Jurkat, Clone E6-1 (cell line): ENCODE measurements around the gene HEXIM1.
"Not testable (repeated sequence)": the region's sequence is repeated elsewhere in the genome, so short reads cannot be mapped to it uniquely, and the experiment has no call there.

Experiments
- DNase-seq: peaks from one replicate; pipeline ENCODE4 v3.0.0-alpha.2; 2011; ENCODE audit warnings: low read depth, low spot score
- H3K4me3 ChIP-seq: 2 replicates; pipeline ENCODE4 v1.5.1; 2011; ENCODE audit warnings: mild to moderate bottlenecking, low read length, control low read depth, moderate library complexity

Gene HEXIM1

DNA sequence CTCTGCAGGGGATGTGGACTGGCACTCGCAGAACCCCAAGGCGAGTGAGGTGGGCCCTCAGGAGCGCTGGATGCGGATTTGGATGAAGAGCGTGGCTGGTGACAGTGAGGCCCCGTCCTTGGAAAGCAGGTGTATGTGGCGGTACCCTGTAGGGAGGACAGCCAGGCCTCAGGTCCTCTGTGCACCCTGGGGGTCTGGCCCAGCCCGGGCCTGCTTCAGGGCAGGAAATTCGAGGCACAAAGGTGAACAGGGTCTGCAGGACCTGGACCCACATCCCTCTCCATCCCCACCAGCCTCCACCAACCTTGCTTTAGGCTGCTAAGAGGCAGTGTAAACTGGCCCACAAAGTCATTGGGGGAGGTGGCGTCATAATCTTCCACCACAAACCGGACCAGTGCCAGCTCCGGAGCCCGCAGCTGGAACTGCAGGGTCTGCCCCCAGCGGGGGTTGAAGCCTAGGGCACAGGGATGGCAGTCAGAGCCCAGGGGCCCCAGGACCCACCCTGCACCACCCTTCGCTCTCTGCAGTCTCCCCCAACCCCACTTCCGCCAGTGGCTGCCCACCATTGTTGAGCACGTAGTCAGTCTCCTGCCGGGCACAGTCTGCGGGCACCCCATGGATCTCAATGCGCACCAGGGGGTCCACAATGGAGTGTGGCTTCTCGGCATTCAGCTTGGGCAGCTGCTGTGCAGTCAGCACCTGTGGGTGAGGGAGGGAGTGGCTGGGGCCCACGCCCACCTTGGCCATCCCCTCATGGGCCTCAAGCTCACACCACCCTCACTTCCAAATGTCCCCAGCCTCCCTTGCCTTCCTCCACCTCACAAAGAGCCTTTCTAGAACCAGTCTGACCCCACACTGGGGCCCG is 35.5 kb upstream of the HEXIM1 start:
- DNase-seq: no peak
- H3K4me3 ChIP-seq: no peak overlapping the region

DNA sequence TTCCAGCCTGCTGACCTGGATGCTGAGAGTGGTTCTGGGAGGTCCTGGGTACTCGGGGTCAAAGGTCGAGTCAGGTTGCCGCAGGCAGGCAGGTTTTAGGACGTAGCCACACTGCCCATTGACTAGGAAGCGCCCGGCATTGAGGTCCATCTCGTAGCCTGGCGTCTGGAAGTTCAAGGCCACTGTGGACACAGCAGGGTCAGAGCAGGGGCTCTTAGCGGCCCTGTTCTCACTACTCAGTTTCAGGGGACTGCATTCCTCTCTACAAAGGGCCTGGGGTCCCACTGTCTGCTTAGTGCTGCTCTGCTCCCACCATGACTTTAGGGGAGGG is 34.9 kb upstream of the HEXIM1 start:
- DNase-seq: no peak
- H3K4me3 ChIP-seq: no peak overlapping the region

DNA sequence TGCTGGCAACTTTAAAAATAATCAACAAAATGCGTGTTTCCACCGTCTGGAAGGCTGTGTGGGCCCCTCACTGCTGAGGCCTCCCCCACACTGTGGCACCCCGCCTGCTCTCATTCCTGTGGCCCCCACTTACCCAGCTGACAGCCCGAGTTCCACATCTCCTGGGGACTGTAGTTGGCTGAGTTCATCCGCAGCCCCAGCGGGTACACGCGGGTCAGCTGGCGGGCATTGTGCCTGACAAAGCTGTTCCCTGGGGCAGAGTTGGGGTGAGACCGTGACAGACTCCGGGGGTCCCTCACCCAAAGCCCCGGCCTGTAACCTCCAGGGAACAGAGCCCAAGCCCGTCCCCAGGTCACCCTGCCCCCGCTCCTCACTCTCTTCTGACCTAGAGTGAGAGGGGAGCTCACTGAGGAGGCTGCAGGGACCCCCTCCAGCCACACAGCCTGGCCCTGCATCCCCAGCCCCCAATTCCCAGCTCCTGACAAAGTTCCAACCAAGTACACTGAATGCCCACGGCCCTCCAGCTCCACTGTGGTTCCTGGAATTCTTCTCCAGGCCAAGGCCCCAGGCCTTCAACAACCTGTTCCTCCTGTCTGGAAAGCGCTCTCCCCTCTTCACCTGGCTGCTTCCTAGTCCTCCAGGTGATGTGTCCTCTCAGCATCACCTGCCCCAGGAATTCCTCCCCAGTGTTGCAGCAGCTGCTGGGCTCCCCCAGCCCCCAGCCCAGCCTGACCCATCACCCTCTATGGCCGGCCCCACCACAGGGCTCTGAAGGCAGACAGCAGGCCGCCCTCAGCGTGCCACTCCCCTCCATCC is 34.0 kb upstream of the HEXIM1 start:
- no peak for DNase-seq
- H3K4me3 ChIP-seq: no peak overlapping the region

DNA sequence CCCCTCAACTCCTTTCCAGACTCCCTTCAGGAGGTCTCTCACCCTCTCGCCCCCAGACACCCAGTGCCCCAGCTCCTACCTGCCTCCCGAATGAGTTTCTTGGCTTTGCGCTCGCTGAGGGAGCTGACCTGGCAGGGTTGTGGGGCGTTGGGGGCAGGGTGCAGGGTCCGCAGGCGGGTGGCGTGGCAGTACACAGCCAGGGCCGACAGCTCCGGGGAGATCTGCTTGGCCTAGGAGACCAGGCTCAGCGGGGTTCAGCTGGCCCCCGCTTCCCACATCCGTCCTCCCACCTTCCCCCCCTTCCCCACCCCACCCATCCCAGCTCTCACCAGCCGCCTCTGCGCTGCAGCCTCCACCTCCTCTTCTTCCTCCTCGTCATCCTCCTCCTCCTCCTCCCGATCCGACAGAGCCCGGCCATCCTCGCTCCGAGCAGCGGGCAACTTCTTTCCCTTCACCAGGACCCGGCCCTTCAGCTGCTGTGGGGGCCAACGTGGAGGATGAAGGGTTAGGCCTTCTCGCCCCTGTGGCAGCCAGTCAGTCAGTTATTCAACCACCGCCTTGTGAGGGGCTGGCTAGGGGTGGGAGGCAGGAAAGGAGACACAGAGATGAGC is 33.2 kb upstream of the HEXIM1 start:
- no peak for DNase-seq
- H3K4me3 ChIP-seq: no peak overlapping the region

DNA sequence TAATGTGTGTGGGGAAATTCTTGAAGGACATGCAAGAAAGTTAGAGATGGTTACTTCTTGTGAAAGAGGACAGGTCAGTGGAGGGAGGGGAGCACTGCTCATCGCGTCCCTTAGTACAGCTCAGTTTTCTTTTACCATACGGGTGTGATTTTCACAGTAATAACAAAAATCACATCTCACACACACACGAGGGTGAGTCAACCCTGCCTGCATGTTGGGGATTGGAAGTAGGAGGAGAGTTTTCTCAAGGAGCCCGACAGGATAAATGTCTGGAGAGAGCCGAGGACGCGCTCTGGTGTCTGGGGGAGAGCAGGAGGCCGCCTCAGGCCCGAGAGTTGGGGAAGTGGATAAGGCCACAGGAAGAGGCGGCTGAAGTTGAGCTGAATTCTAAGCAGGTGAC is 32.4 kb upstream of the HEXIM1 start:
- no peak for DNase-seq
- no peak overlapping the region for H3K4me3 ChIP-seq

DNA sequence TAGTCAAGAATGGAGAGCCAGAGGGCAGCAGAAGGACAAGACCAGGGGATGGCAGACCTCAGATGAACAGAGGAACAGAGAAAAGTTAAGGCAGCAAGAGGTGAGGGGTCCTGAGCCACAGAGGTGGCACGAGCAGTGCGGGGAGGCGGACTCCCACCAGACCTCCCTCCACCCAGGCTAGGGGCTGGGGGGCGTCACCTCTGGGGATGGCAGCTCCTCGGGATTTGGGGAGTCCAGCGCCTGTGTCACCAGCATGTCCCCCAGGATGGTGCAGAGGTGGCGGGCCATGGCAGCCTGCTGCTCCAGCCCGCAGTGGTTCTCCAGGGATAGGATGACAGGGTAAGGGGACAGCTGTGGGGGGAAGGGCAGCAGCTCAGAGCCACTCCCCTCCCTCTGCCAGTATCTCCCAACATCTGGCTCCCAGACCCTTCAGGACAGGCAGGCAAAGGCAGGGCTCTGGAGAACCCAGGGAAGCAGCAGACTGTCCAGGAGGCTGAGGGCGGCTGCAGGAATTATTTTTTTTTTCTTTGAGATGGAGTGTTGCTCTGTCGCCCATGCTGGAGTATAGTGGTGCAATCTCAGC is 31.8 kb upstream of the HEXIM1 start:
- no peak for DNase-seq
- no peak overlapping the region for H3K4me3 ChIP-seq

DNA sequence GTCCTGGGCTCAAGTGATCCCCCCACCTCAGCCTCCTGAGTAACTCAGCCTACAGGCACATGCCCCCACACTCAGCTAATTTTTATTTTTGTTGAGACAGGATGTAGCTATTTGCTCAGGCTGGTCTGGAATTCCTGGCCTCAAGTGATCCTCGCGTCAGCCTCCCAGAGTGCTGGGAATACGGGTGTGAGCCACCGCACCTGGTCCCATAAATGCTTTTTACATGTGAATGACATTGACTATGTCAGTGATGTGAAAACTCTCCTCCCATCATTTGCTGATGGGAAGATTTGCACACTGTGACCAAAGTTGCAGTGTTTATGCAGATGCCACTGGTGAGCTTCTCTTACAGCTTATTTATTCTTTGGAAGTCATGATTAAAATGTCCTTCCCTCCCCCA is 30.9 kb upstream of the HEXIM1 start:
- H3K4me3 ChIP-seq: no peak overlapping the region
- no peak for DNase-seq

DNA sequence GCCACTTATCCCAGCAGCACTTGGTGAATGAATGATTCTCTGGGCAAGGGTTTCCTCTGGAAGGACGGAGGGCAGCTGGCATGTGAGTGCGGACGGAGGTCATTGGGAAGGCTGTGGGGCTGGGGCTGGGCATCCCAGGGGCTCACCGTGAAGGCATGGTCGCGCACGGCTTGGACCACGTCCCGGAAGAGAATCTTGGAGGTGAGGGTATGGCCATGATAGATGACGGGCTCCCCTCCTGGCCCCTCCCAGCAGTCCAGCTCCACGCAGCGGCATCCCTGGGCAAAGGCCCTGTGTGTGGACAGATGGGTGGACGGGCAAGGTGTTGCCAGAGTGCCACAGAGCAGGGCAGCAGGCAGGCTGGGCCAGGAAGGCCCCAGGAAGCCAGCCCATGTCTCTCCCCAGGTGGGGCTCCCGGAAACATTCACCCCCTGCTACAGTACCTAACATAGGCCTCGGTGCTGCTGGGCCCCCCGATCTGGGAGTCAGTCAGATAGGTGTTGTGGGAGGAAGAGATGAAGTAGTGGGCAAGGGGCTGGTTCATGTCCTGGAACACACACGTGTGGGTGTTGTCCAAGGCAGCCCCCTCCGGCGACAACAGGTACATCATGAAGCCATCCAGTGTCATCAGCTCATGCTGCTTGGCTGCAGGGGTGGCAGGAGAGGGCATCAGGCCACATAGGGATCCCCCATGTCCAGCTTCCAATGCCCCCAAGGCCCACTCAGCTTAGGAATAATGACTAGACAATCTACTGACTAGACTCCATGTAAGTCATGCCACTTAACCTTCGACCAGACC is 30.2 kb upstream of the HEXIM1 start:
- no peak overlapping the region for H3K4me3 ChIP-seq
- DNase-seq: no peak

DNA sequence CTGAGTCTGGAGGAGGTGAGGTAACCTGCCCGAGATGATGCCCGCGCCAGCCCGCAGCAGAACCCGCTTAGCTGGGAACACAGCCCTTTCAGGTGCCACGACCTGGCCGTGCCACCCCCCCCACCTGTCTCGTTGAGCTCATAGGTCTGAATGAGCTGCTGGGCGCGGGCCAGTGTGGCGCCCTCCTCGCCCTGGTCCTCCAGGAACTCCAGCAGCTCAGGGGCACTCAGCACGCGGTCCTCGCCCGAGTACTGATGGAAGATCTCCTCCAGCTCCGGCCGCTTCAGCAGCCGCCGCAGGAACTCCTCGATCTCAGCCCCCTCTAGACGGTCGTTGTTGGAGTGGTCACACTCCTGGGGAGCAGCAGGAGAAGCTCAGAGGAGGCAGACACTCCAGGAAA is 29.6 kb upstream of the HEXIM1 start:
- DNase-seq: no peak
- H3K4me3 ChIP-seq: no peak overlapping the region

DNA sequence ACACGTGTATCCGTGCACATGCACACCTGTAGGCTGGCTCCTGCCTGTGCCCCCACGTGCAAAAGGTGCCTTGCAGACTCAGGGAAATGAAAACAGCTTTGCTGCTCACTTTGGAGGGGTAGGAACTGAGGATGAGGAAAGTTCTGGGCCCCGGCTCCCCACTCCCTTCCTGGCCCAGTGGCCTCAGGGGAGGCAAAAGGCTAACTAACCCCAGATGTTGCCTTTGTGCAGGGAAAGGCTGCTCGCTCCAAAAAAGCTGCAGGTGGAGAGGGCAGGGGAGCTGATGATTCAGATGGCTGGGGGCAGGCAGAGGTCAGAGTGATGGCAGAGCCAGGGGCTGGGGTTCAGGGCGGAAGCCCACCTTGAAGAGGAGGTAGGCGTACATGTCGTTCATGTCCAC is 28.3 kb upstream of the HEXIM1 start:
- H3K4me3 ChIP-seq: no peak overlapping the region
- DNase-seq: no peak

DNA sequence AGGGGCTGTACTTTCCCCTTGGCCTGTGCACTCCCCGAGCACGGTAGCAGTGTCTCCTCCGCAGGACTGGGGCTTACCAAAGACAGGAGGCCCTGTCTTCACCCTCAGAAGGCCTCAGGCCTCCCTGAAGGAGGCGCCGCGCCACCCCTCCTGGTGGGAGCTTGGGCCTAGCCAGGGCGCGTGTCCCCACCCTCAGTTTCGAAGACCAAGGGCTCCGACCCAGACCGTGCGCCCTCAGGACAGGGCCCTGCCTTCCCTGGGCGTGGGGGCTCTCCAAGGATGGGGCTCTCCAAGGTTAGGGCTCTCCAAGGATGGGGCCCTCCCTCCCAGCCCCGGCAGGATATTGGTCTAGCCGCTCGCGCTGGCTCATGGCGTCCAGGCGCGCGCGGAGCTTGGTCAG is 27.7 kb upstream of the HEXIM1 start:
- H3K4me3 ChIP-seq: no peak overlapping the region
- no peak for DNase-seq

DNA sequence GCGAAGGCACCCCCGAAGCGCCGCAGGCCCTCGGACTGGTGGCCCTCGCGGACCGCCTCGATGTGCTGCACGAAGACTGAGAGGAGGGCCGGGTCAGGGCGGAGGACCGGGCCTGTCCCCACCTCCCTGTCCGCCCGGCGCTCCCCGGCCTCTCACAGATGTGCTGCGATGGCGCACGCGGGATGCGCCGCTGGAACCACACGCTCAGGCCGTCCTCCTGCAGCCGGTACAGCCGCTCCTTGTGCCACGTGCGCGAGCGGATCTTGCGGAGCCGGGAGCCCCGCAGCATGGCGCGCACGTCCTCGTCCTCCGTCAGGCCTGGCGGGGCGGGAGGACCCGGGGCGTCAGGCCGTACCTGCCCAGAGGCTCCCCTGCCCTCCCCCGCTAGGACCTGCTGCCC is 27.2 kb upstream of the HEXIM1 start:
- H3K4me3 ChIP-seq: no peak overlapping the region
- no peak for DNase-seq

DNA sequence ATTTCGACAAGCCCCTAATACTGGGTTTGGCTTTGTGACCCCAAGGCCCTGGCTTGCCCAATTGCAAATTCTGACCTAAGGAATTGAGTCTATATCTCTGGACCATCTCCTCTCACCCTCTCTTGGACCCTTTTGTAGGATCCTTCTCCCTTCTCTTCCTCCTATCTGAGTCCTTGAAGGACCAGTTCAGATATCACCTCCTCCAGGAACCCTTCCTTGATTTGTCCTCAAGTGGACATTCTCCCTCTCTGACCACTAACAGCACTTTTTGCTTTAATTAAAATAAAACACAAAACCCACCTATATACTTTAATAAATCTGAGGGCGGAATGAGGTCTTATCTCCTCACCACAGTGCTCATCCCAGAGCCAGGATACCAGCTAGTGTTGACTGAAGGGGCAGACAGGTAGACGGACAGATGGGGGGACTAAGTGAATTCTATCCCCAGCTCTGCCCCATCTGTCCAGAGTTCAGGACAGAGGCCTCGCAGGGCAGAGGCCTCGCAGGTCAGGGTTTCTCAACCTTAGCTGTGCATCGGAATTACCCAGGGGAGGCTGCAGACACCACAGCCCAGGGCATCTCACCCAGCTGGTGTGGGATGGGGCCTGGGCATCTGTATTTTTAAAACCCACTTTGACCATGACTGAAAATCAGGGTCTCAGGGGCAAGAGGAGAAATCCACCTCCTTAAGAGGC is 25.1 kb upstream of the HEXIM1 start:
- H3K4me3 ChIP-seq: no peak overlapping the region
- DNase-seq: no peak

DNA sequence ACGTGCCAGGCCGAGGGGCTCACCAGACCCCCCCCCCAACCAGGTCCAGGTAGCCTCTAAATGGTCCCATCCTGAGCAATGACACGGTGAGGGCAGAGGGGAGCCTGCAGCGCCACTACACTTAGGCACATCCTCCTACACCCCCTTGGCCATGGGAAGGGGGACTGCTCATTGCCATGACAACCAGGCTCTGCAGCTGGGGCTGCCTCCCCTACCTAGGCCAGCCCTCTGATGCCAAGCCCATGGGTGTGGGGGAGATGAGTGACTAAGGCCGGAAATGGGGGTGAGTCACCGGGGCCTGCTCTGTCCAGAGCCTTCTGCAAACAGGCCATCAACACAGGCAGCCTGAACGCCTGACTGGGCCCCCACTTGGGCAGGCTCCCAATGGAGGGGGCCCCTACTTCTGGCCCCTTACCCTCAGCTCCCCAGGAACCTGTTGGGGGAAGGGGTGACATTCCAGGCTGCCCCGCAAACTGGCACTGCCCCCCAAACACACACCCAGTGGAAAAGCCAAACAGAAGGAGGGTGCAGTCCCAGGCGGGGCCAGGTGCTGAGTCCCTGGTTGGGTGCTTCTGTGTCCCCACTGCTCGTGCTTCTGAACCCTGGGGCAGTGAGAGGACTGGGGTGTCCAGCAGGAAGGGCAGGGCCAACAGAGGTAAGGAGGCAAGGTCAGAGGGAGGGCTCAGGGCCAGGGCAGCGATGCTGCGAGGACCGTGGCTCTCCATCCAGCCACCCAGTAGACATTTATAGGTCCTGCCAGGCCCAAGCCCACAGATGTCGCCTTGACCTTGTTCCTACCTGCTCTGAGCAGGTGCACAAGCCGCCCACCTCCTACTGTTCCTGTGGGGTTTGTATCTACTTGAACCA is 24.1 kb upstream of the HEXIM1 start:
- no peak overlapping the region for H3K4me3 ChIP-seq
- DNase-seq: no peak

DNA sequence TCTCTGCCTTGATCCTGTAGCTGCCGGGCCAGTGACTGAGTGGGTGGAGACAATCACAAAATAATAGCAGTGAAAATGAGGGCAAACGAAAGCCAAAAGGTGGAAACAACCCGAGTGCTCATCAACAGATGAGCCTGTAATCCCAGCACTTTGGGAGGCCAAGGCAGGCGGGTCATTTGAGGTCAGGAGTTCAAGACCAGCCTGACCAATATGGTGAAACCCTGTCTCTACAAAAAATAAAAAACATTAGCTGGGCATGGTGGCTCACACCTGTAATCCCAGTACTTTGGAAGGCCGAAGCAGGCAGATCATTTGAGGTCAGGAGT is 23.5 kb upstream of the HEXIM1 start:
- not testable (repeated sequence) for DNase-seq, H3K4me3 ChIP-seq

DNA sequence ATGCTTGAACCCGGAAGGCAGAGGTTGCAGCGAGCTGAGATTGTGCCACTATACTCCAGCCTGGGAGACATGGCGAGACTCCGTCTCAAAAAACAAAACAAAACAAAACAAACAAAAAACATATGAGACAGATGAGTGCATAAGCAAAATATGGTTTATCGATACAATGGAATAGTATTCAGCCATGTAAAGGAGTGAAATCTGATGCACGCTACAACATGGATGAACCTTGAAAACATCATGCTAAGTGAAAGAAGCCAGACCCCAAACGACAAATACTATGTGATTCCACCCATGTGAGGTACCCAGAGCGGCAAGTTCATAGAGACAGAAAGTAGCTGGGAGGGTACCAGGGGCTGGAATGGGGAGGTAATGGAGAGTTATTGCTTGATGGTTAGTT is 22.8 kb upstream of the HEXIM1 start:
- no peak for DNase-seq
- H3K4me3 ChIP-seq: no peak overlapping the region

DNA sequence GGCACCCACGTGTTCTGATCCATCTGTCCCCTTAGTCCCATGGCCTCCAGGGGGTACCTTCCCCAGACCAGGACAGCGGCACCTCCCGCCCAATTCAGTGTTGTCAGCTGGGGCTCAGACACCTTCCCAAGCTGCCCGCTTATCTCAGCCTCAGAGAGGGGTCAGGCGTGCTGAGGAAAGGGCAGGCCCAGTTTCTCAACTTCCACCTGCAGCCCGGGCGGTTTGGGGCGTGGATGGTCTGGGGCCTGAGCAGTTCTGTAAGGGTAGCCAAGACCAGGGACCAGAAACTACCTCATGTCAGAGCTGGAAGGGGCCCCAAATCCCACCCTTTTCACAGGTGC is 21.1 kb upstream of the HEXIM1 start:
- no peak for DNase-seq
- H3K4me3 ChIP-seq: no peak overlapping the region
